H9 (cell line): Measurements from ENCODE around the gene CD300E. TPM values are rescaled to one million over a fixed set of nuclear protein-coding genes. Genes with fewer than 3 reads are reported as not detected.
"Not testable (repeated sequence)": the region's sequence is repeated elsewhere in the genome, so short reads cannot be mapped to it uniquely, and the experiment has no call there.

Experiments used
- DNase-seq: peaks from one replicate; pipeline ENCODE4 v3.0.0-alpha.2; 2017
- H2AFZ ChIP-seq: one replicate; pipeline ENCODE4 v1.6.1; 2013; ENCODE audit warnings: mild to moderate bottlenecking, low read length, control low read depth, moderate library complexity
- H2AK5ac ChIP-seq: 2 replicates; pipeline ENCODE4 v1.6.1; 2013; ENCODE audit warnings: low read length, control low read depth, mixed read lengths; ENCODE audit not compliant: insufficient read length
- H2BK120ac ChIP-seq: one replicate; pipeline ENCODE4 v1.6.1; 2013; ENCODE audit warnings: low read depth, mild to moderate bottlenecking, low read length, control low read depth, inconsistent platforms; ENCODE audit not compliant: poor library complexity, severe bottlenecking
- H2BK12ac ChIP-seq: 2 replicates; pipeline ENCODE4 v1.6.1; 2013; ENCODE audit warnings: low read length, control low read depth, mixed read lengths, low read depth; ENCODE audit not compliant: insufficient read length
- H2BK15ac ChIP-seq: 2 replicates; pipeline ENCODE4 v1.6.1; 2013; ENCODE audit warnings: low read depth, low read length, control low read depth
- H2BK20ac ChIP-seq: one replicate; pipeline ENCODE4 v1.6.1; 2013; ENCODE audit warnings: low read depth, mild to moderate bottlenecking, low read length, control low read depth, inconsistent platforms; ENCODE audit not compliant: poor library complexity, severe bottlenecking
- H2BK5ac ChIP-seq: 2 replicates; pipeline ENCODE4 v1.6.1; 2013; ENCODE audit warnings: low read length, control low read depth, mixed read lengths; ENCODE audit not compliant: insufficient read length
- H3K14ac ChIP-seq: 2 replicates; pipeline ENCODE4 v1.6.1; 2013; ENCODE audit warnings: low read length, control low read depth; ENCODE audit not compliant: insufficient read depth
- H3K18ac ChIP-seq: 2 replicates; pipeline ENCODE4 v1.6.1; 2013; ENCODE audit warnings: low read depth, mild to moderate bottlenecking, mixed read lengths, low read length, control low read depth; ENCODE audit not compliant: insufficient read length
- H3K23ac ChIP-seq: 2 replicates; pipeline ENCODE4 v1.6.1; 2013; ENCODE audit warnings: low read length, control low read depth, mixed read lengths, low read depth; ENCODE audit not compliant: insufficient read length
- H3K23me2 ChIP-seq: 2 replicates; pipeline ENCODE4 v1.6.1; 2013; ENCODE audit warnings: low read depth, mild to moderate bottlenecking, mixed read lengths, low read length, control low read depth; ENCODE audit not compliant: insufficient read length, poor library complexity, severe bottlenecking
- H3K27ac ChIP-seq: 2 replicates; pipeline ENCODE4 v1.5.1; 2013; ENCODE audit warnings: low read length, control low read depth, mixed read lengths, low read depth; ENCODE audit not compliant: insufficient read length
- H3K27me3 ChIP-seq: 2 replicates; pipeline ENCODE4 v1.6.1; 2013; ENCODE audit warnings: low read length, control low read depth, inconsistent platforms; ENCODE audit not compliant: insufficient read depth
- H3K4ac ChIP-seq: 2 replicates; pipeline ENCODE4 v1.6.1; 2013; ENCODE audit warnings: low read depth, mild to moderate bottlenecking, control low read depth, inconsistent platforms, low read length, moderate library complexity
- H3K4me1 ChIP-seq: 2 replicates; pipeline ENCODE4 v1.6.1; 2013; ENCODE audit warnings: low read length, control low read depth, inconsistent platforms; ENCODE audit not compliant: insufficient read depth
- H3K4me2 ChIP-seq: 2 replicates; pipeline ENCODE4 v1.6.1; 2013; ENCODE audit warnings: low read length, control low read depth, mixed read lengths; ENCODE audit not compliant: insufficient read length, insufficient read depth
- H3K56ac ChIP-seq: 2 replicates; pipeline ENCODE4 v1.6.1; 2013; ENCODE audit warnings: low read depth, mild to moderate bottlenecking, mixed read lengths, low read length, control low read depth; ENCODE audit not compliant: insufficient read length
- H3K79me1 ChIP-seq: 2 replicates; pipeline ENCODE4 v1.6.1; 2013; ENCODE audit warnings: low read depth, mild to moderate bottlenecking, moderate library complexity, low read length, control low read depth, inconsistent platforms; ENCODE audit not compliant: insufficient read depth, poor library complexity, severe bottlenecking
- H3K79me2 ChIP-seq: 2 replicates; pipeline ENCODE4 v1.6.1; 2013; ENCODE audit warnings: low read length, control low read depth, inconsistent platforms; ENCODE audit not compliant: insufficient read depth
- H3K9ac ChIP-seq: 2 replicates; pipeline ENCODE4 v1.6.1; 2013; ENCODE audit warnings: low read length, control low read depth, mixed read lengths; ENCODE audit not compliant: insufficient read length; ENCODE audit errors: extremely low read depth
- H3K9me3 ChIP-seq: one replicate; pipeline ENCODE4 v1.6.1; 2013; ENCODE audit warnings: low read depth, low read length, inconsistent platforms; ENCODE audit not compliant: control insufficient read depth
- H3T11ph ChIP-seq: one replicate; pipeline ENCODE4 v1.6.1; 2013; ENCODE audit warnings: mild to moderate bottlenecking, low read length, control low read depth, inconsistent platforms
- H4K20me1 ChIP-seq: one replicate; pipeline ENCODE4 v1.6.1; 2013; ENCODE audit not compliant: control insufficient read depth, insufficient read length, insufficient read depth
- H4K5ac ChIP-seq: 2 replicates; pipeline ENCODE4 v1.6.1; 2013; ENCODE audit warnings: low read depth, mild to moderate bottlenecking, mixed read lengths, low read length, control low read depth; ENCODE audit not compliant: insufficient read length
- H4K8ac ChIP-seq: replicated peaks from 2 replicates; pipeline ENCODE4 v1.6.1; 2013; ENCODE audit warnings: low read length, control low read depth, mixed read lengths, low read depth; ENCODE audit not compliant: insufficient read length
- H4K91ac ChIP-seq: 2 replicates; pipeline ENCODE4 v1.6.1; 2013; ENCODE audit warnings: low read depth, mild to moderate bottlenecking, moderate library complexity, mixed read lengths, low read length, control low read depth; ENCODE audit not compliant: insufficient read length
- H3K27ac Mint-ChIP-seq, 3 experiments: 2 replicates in 2 of 3; 3 replicates in 1 of 3; pipeline ENCODE4 v1.8.0; 2020 to 2021; ENCODE audit warnings: mixed read lengths in 3 of 3, mild to moderate bottlenecking in 1 of 3, moderate library complexity in 1 of 3
- H3K27me3 Mint-ChIP-seq: 2 replicates; pipeline ENCODE4 v1.8.0; 2021; ENCODE audit warnings: low read depth, mild to moderate bottlenecking, moderate library complexity, mixed read lengths
- H3K36me3 Mint-ChIP-seq, 3 experiments: 2 replicates in 2 of 3; 3 replicates in 1 of 3; pipeline ENCODE4 v1.8.0; 2020 to 2021; ENCODE audit warnings: low read depth in 3 of 3, mixed read lengths in 3 of 3; ENCODE audit not compliant: insufficient read depth in 1 of 3
- H3K4me1 Mint-ChIP-seq, 2 experiments: 2 replicates each; pipeline ENCODE4 v1.8.0; 2020; ENCODE audit warnings: mixed read lengths in 2 of 2
- H3K4me3 Mint-ChIP-seq, 2 experiments: 2 replicates in 1 of 2; 3 replicates in 1 of 2; pipeline ENCODE4 v1.8.0; 2020 to 2021; ENCODE audit warnings: mild to moderate bottlenecking in 2 of 2, mixed read lengths in 2 of 2, moderate library complexity in 1 of 2
- H3K9me3 Mint-ChIP-seq, 2 experiments: 2 replicates in 1 of 2; 3 replicates in 1 of 2; pipeline ENCODE4 v1.8.0; 2020; ENCODE audit warnings: mild to moderate bottlenecking in 2 of 2, mixed read lengths in 2 of 2, moderate library complexity in 1 of 2
- CTCF ChIP-seq: fragments of 200-600 bp; sonication (generic); conservative IDR thresholded peaks from 3 replicates; pipeline ENCODE4 v1.8.0; 2021; ENCODE audit warnings: antibody characterized with exemption, mild to moderate bottlenecking
- WGBS: extraction: QIAGEN DNeasy Blood & Tissue Kit; methylation state at CpG from one replicate; pipeline ENCODE4 v1.1.7; 2013; ENCODE audit warnings: missing lambda C conversion rate, low lambda C conversion rate, mixed read lengths; ENCODE audit not compliant: insufficient read length; ENCODE audit errors: extremely low coverage; 5-methylcytosine and 5-hydroxymethylcytosine counted together
- total RNA-seq: library from RNA; stranded (reverse); gene quantifications from 2 replicates; pipeline ENCODE4 v1.2.1, GENCODE V29; 2021

The CD300E gene
- total RNA-seq, 1 experiment from 2014 or later: not detected

- Mint-ChIP-seq H3K27ac (no peak overlapping the region), H3K4me3 (no peak overlapping the region), H3K4me1 (peaks cover 6 to 7% of the 10 kb centered on the region in 2 experiments), H3K9me3 (peaks cover 0 to 3% of the 10 kb centered on the region in 2 experiments; a peak in 2 of 5 replicates), H3K27me3 (peaks cover 45% of the 10 kb centered on the region), H3K36me3 (no peaks in the 10 kb centered on the region)
- H2BK120ac ChIP-seq: no peak overlapping the region
- H3K14ac ChIP-seq: no peak overlapping the region
- H4K91ac ChIP-seq: no peak overlapping the region
- H2BK20ac ChIP-seq: no peak overlapping the region
- H3K23me2 ChIP-seq: no peaks in the 10 kb centered on the region
- no peak overlapping the region for H2BK15ac ChIP-seq
- no peak overlapping the region for H3K18ac ChIP-seq
- no peak overlapping the region for H3K9ac ChIP-seq
- no peaks in the 10 kb centered on the region for H3K79me1 ChIP-seq
- no peaks in the 10 kb centered on the region for H4K20me1 ChIP-seq
- WGBS: no CpG with 5 or more reads among the region's 5 CpGs
- no peak overlapping the region for H2AK5ac ChIP-seq
- H3K27ac ChIP-seq: no peak overlapping the region
- DNase-seq: no peak
- no peak overlapping the region for H3K56ac ChIP-seq
- H3K27me3 ChIP-seq: no peaks in the 10 kb centered on the region
- H2AFZ ChIP-seq: no peak overlapping the region
- no peak overlapping the region for H3K23ac ChIP-seq
- TF ChIP-seq CTCF: no peak
- H3K4ac ChIP-seq: no peak overlapping the region
- H2BK12ac ChIP-seq: no peak overlapping the region
- H2BK5ac ChIP-seq: no peak overlapping the region
- no peak overlapping the region for H4K8ac ChIP-seq
- H3K4me1 ChIP-seq: peaks cover 4% of the 10 kb centered on the region; the same call in 1 of the 2 replicates
- no peak overlapping the region for H3K4me2 ChIP-seq
- H3K9me3 ChIP-seq: no peaks in the 10 kb centered on the region
- no peak overlapping the region for H4K5ac ChIP-seq
- H3K79me2 ChIP-seq: no peaks in the 10 kb centered on the region
- H3T11ph ChIP-seq: no peak overlapping the region
Measured at GRCh38 chr17:74574489-74575142, 48.9 kb downstream of the CD300E start.

- H4K20me1 ChIP-seq, H3K4me1 Mint-ChIP-seq, H3K4me2 ChIP-seq, H3K79me1 ChIP-seq, H4K8ac ChIP-seq, H3K14ac ChIP-seq, H3K4me3 Mint-ChIP-seq, H3K56ac ChIP-seq, H3K27ac Mint-ChIP-seq, H4K5ac ChIP-seq, H2BK12ac ChIP-seq, H2BK15ac ChIP-seq, H3K4me1 ChIP-seq, H3K36me3 Mint-ChIP-seq, H3K9me3 ChIP-seq, H3K27ac ChIP-seq, H3K9ac ChIP-seq, H2AK5ac ChIP-seq, H3K27me3 ChIP-seq, DNase-seq, H3K9me3 Mint-ChIP-seq, H3K79me2 ChIP-seq, H3T11ph ChIP-seq, H3K4ac ChIP-seq, H2BK5ac ChIP-seq, H3K18ac ChIP-seq, H4K91ac ChIP-seq, H2AFZ ChIP-seq, H2BK20ac ChIP-seq, H3K23ac ChIP-seq, H2BK120ac ChIP-seq, H3K23me2 ChIP-seq: not testable (repeated sequence)
- H3K27me3 Mint-ChIP-seq: peaks cover 42% of the 10 kb centered on the region
Measured at GRCh38 chr17:74573635-74574034, 49.9 kb downstream of the CD300E start.
